Measurements from ENCODE around the gene PHKB.

Gene PHKB

GRCh38 chr16:47697826-47698225, 236.7 kb downstream of the PHKB start:
- ATAC-seq, result no peak
- TF ChIP-seq CREB5 (CRISPR knock-in tag; IDR thresholded peaks at IDR 0.05; ENCODE audit: low read depth) (no peak), ZC3H10 (CRISPR knock-in tag; IDR thresholded peaks at IDR 0.05) (no peak), BACH2 (CRISPR knock-in tag; IDR thresholded peaks at IDR 0.05; ENCODE audit: borderline replicate concordance) (no peak), PATZ1 (CRISPR knock-in tag; IDR thresholded peaks at IDR 0.05; ENCODE audit: borderline replicate concordance) (no peak), RARB (CRISPR knock-in tag; IDR thresholded peaks at IDR 0.05) (no peak), TOX (CRISPR knock-in tag; IDR thresholded peaks at IDR 0.05; ENCODE audit: borderline replicate concordance) (no peak)

GRCh38 chr16:47699106-47699505, 238.0 kb downstream of the PHKB start:
- ATAC-seq, result no peak
- no peak for TF ChIP-seq ZNF8 (CRISPR knock-in tag; IDR thresholded peaks at IDR 0.05)
- TF ChIP-seq ESRRG (CRISPR knock-in tag; IDR thresholded peaks at IDR 0.05), result no peak
- no peak for TF ChIP-seq ZNF565 (CRISPR knock-in tag; conservative IDR thresholded peaks at IDR 0.05; ENCODE audit: low read depth)
- TF ChIP-seq ZC3H10 (CRISPR knock-in tag; IDR thresholded peaks at IDR 0.05), result no peak
- no peak for TF ChIP-seq SNAI2 (CRISPR knock-in tag; IDR thresholded peaks at IDR 0.05)
- TF ChIP-seq GLIS3 (CRISPR knock-in tag; IDR thresholded peaks at IDR 0.05), result no peak
- TF ChIP-seq ISL1 (CRISPR knock-in tag; IDR thresholded peaks at IDR 0.05), result no peak
- TF ChIP-seq RARB (CRISPR knock-in tag; IDR thresholded peaks at IDR 0.05), result no peak
- no peak for TF ChIP-seq ZFP3 (CRISPR knock-in tag; IDR thresholded peaks at IDR 0.05)
- no peak for TF ChIP-seq TOX (CRISPR knock-in tag; IDR thresholded peaks at IDR 0.05; ENCODE audit: borderline replicate concordance)
- TF ChIP-seq PPARA (CRISPR knock-in tag; IDR thresholded peaks at IDR 0.05; ENCODE audit: borderline replicate concordance), result no peak
- TF ChIP-seq POU6F1 (CRISPR knock-in tag; IDR thresholded peaks at IDR 0.05; ENCODE audit: borderline replicate concordance, low read depth), result no peak
- no peak for TF ChIP-seq PATZ1 (CRISPR knock-in tag; IDR thresholded peaks at IDR 0.05; ENCODE audit: borderline replicate concordance)
- TF ChIP-seq ZNF70 (CRISPR knock-in tag; IDR thresholded peaks at IDR 0.05), result no peak
- no peak for TF ChIP-seq BACH2 (CRISPR knock-in tag; IDR thresholded peaks at IDR 0.05; ENCODE audit: borderline replicate concordance)
- no peak for TF ChIP-seq TCF4 (CRISPR knock-in tag; IDR thresholded peaks at IDR 0.05; ENCODE audit: borderline replicate concordance)
- TF ChIP-seq ZFP30 (CRISPR knock-in tag; IDR thresholded peaks at IDR 0.05), result no peak
- TF ChIP-seq CREB5 (CRISPR knock-in tag; IDR thresholded peaks at IDR 0.05; ENCODE audit: low read depth), result no peak

GRCh38 chr16:47700857-47701587, 239.9 kb downstream of the PHKB start:
- no peak for ATAC-seq
- no peak for TF ChIP-seq SNAI2 (CRISPR knock-in tag; IDR thresholded peaks at IDR 0.05)
- TF ChIP-seq BACH2 (CRISPR knock-in tag; IDR thresholded peaks at IDR 0.05; ENCODE audit: borderline replicate concordance), result no peak
- TF ChIP-seq PATZ1 (CRISPR knock-in tag; IDR thresholded peaks at IDR 0.05; ENCODE audit: borderline replicate concordance), result no peak
- no peak for TF ChIP-seq OSR1 (CRISPR knock-in tag; IDR thresholded peaks at IDR 0.05)

All from SK-N-SH treated with all-trans-retinoic acid at 6 μM for 48 hours (cell line).